Colon (tissue), 2 donors: ENCODE results near the gene LY6G5C.

Experiments used
- FAIRE-seq: peaks from 2 replicates; lab custom pipeline; 2012; peaks lifted over from hg19 to GRCh38; lab: Jason Lieb, UNC
- donor health status: control.
- donor health status: control.

LY6G5C gene

GRCh38 chr6:31662124-31662723, 18.6 kb downstream of the LY6G5C start:
- no peak for FAIRE-seq

GRCh38 chr6:31661262-31662123, 19.4 kb downstream of the LY6G5C start:
- FAIRE-seq: no peak

- no peak for FAIRE-seq
These were observed 20.2 kb downstream of the LY6G5C start, which contains the start of gene C6orf47 for GRCh38 chr6:31660381-31661261. TSS of gene C6orf47 (minus strand) at chr6:31660778. CDS start at chr6:31659947, 831 bp downstream.

GRCh38 chr6:31659649-31660380, 21.1 kb downstream of the LY6G5C start:
- no peak for FAIRE-seq

GRCh38 chr6:31658983-31659648, 21.8 kb downstream of the LY6G5C start:
- FAIRE-seq: no peak

GRCh38 chr6:31658158-31658688, 22.6 kb downstream of the LY6G5C start:
- FAIRE-seq: no peak

- no peak for FAIRE-seq
These were observed 23.3 kb downstream of the LY6G5C start for GRCh38 chr6:31657406-31658157.

- no peak for FAIRE-seq
These were observed 25.3 kb downstream of the LY6G5C start, which contains the start of gene APOM for GRCh38 chr6:31655349-31656237. TSS of gene APOM (plus strand) at chr6:31655894. CDS start at chr6:31655967, 73 bp downstream.

- FAIRE-seq: no peak
These were observed 26.1 kb downstream of the LY6G5C start for GRCh38 chr6:31654574-31655348.

- no peak for FAIRE-seq
These were observed 27.7 kb downstream of the LY6G5C start for GRCh38 chr6:31652925-31653724.

GRCh38 chr6:31651602-31652191, 29.2 kb downstream of the LY6G5C start:
- FAIRE-seq: no peak

GRCh38 chr6:31645325-31645724, 35.5 kb downstream of the LY6G5C start:
- no peak for FAIRE-seq

- FAIRE-seq: no peak
These were observed 36.9 kb downstream of the LY6G5C start for GRCh38 chr6:31643818-31644454.

- no peak for FAIRE-seq
These were observed 37.9 kb downstream of the LY6G5C start for GRCh38 chr6:31642798-31643570.

- no peak for FAIRE-seq
These were observed 39.5 kb downstream of the LY6G5C start for GRCh38 chr6:31641370-31641769.

- no peak for FAIRE-seq
These were observed 40.3 kb downstream of the LY6G5C start for GRCh38 chr6:31640612-31641011.
